Fibroblast of mammary gland (primary cell): ENCODE measurements around the gene CA14.
"Not testable (repeated sequence)": the region's sequence is repeated elsewhere in the genome, so short reads cannot be mapped to it uniquely, and the experiment has no call there.

Experiments used
- DNase-seq: peaks from one replicate; pipeline ENCODE4 v3.0.0-alpha.2; 2010; ENCODE audit warnings: low read depth
- H3K4me3 ChIP-seq: 2 replicates; pipeline ENCODE4 v1.5.1; 2011; ENCODE audit warnings: low read depth, mild to moderate bottlenecking, low read length, moderate library complexity; ENCODE audit not compliant: control insufficient read depth
- CTCF ChIP-seq: conservative IDR thresholded peaks from 2 replicates; pipeline ENCODE4 v1.5.1; 2011; ENCODE audit warnings: low read depth, low read length, inconsistent platforms; ENCODE audit not compliant: control insufficient read depth, insufficient read depth

Gene CA14

GRCh38 chr1:150299716-150300115 lies 42.1 kb downstream of the CA14 start:
- H3K4me3 ChIP-seq, result no peak overlapping the region
- no peak for TF ChIP-seq CTCF
- no peak for DNase-seq

- TF ChIP-seq CTCF, result no peak
- no peak for DNase-seq
- H3K4me3 ChIP-seq, result no peak overlapping the region
Measured at GRCh38 chr1:150302338-150302737, 44.8 kb downstream of the CA14 start.

GRCh38 chr1:150302902-150303301 lies 45.3 kb downstream of the CA14 start:
- H3K4me3 ChIP-seq, result no peak overlapping the region
- no peak for TF ChIP-seq CTCF
- DNase-seq, result no peak

- H3K4me3 ChIP-seq, DNase-seq: not testable (repeated sequence)
Measured at GRCh38 chr1:150308585-150308984, 51.0 kb downstream of the CA14 start.

- TF ChIP-seq CTCF, result no peak
- H3K4me3 ChIP-seq, result no peak overlapping the region
- no peak for DNase-seq
Measured at GRCh38 chr1:150309758-150310508, 52.4 kb downstream of the CA14 start.

GRCh38 chr1:150311762-150312161 lies 54.2 kb downstream of the CA14 start:
- no peak for DNase-seq
- H3K4me3 ChIP-seq, result no peak overlapping the region
- TF ChIP-seq CTCF, result no peak
